Tibial nerve (tissue), 3 donors: ENCODE results near the gene CAPN7.

ENCODE experiments used
- CTCF ChIP-seq, 5 experiments: fragments of 200-600 bp in 3 of 5; fragments of 450-650 bp in 2 of 5; sonication (generic) in 3 of 5; IDR thresholded peaks; one replicate each; pipeline ENCODE4 v1.5.1; 2016 to 2019; ENCODE audit warnings: antibody characterized with exemption in 5 of 5, mild to moderate bottlenecking in 3 of 5, moderate library complexity in 2 of 5
- POLR2A ChIP-seq, 2 donors: fragments of 450-650 bp; IDR thresholded peaks; one replicate each; pipeline ENCODE4 v1.6.1; 2017; ENCODE audit warnings: antibody characterized with exemption in 2 of 2, mild to moderate bottlenecking in 2 of 2, moderate library complexity in 2 of 2

GRCh38 chr3:15256861-15257341 lies 50.9 kb downstream of the CAPN7 start:
- no peak for TF ChIP-seq CTCF (IDR thresholded peaks at IDR 0.05)
- TF ChIP-seq POLR2A (IDR thresholded peaks at IDR 0.05): no peak
